HepG2 (cell line): ENCODE data around the gene SLC39A1. TPM values are rescaled to one million over a fixed set of nuclear protein-coding genes. Genes with fewer than 3 reads are reported as not detected.

Experiments
- BRCA1 ChIP-seq: sonication (generic); formaldehyde crosslinking; IDR thresholded peaks from 2 replicates; pipeline ENCODE4 v1.4.0; 2020; ENCODE audit warnings: missing genetic modification reagents
- HNF1B ChIP-seq: sonication (generic); formaldehyde crosslinking; IDR thresholded peaks from 2 replicates; pipeline ENCODE4 v1.5.1; 2020; ENCODE audit warnings: mild to moderate bottlenecking, moderate library complexity, missing genetic modification reagents
- MIER2 ChIP-seq: IDR thresholded peaks from 2 replicates; pipeline ENCODE4 v1.6.1; 2016; ENCODE audit warnings: missing biosample characterization, missing genetic modification reagents
- RNF219 ChIP-seq: sonication (generic); formaldehyde crosslinking; IDR thresholded peaks from 2 replicates; pipeline ENCODE4 v1.5.0; 2020; ENCODE audit warnings: mild to moderate bottlenecking, missing genetic modification reagents
- TCF7 ChIP-seq: sonication (generic); IDR thresholded peaks from 2 replicates; pipeline ENCODE4 v1.6.1; 2016; ENCODE audit warnings: antibody characterized with exemption, low read depth
- XRCC5 ChIP-seq: fragments of 200-400 bp; formaldehyde crosslinking; optimal IDR thresholded peaks from 2 replicates; pipeline ENCODE3; 2017; ENCODE audit warnings: mild to moderate bottlenecking, low read length
- ZBTB7A ChIP-seq: sonication (generic); formaldehyde crosslinking; IDR thresholded peaks from 2 replicates; pipeline ENCODE4 v1.8.0; 2022; ENCODE audit warnings: mild to moderate bottlenecking, missing genetic modification reagents
- ZFP90 ChIP-seq: sonication (generic); formaldehyde crosslinking; IDR thresholded peaks from 2 replicates; pipeline ENCODE4 v1.8.0; 2022; ENCODE audit warnings: missing genetic modification reagents, mild to moderate bottlenecking, inconsistent platforms, borderline replicate concordance
- ZNF264 ChIP-seq: sonication (generic); formaldehyde crosslinking; IDR thresholded peaks from 2 replicates; pipeline ENCODE4 v1.4.0; 2020; ENCODE audit warnings: missing genetic modification reagents
- ZNF276 ChIP-seq: sonication (generic); formaldehyde crosslinking; IDR thresholded peaks from 2 replicates; pipeline ENCODE4 v1.4.0; 2020; ENCODE audit warnings: mild to moderate bottlenecking, low read depth, missing genetic modification reagents
- ZNF280D ChIP-seq: sonication (generic); formaldehyde crosslinking; IDR thresholded peaks from 2 replicates; pipeline ENCODE4 v1.5.1; 2020; ENCODE audit warnings: mild to moderate bottlenecking, missing genetic modification reagents
- ZNF549 ChIP-seq: sonication (generic); formaldehyde crosslinking; IDR thresholded peaks from 2 replicates; pipeline ENCODE4 v1.5.0; 2020; ENCODE audit warnings: missing genetic modification reagents
- polyA plus RNA-seq, 8 experiments: library from polyadenylated mRNA; depleted of rRNA in 3 of 8; stranded (reverse) in 7 of 8; unstranded in 1 of 8; fragments of >200 nt; fragmentation: Illumina TruSeq in 4 of 8; extraction: Trizol in 4 of 8; gene quantifications; 2 replicates each; pipeline versions ENCODE4 v1.2.1 to v1.2.3, GENCODE V29; 2011 to 2016; ENCODE audit warnings: low read depth in 4 of 8, missing spikeins in 1 of 8, mixed read lengths in 1 of 8; ENCODE audit not compliant: insufficient read depth in 1 of 8
- total RNA-seq, 5 experiments: library from RNA; depleted of rRNA; stranded (reverse); fragments of >200 nt; fragmentation: Illumina TruSeq; extraction: Trizol; gene quantifications; 2 replicates each; pipeline ENCODE4 v1.2.3, GENCODE V29; 2016; ENCODE audit warnings: low read depth in 1 of 5

SLC39A1 gene
- total and polyA plus RNA-seq, 2 of the 13 experiments (the other 11 are each of a cell fraction or from before 2014, with no cell fraction given): 71.2 to 78.4 TPM

GRCh38 chr1:153976819-153977249, 13.5 kb upstream of the SLC39A1 start (continued):
- TF ChIP-seq RNF219 (CRISPR knock-in tag) (no peak), HNF1B (0 out of 2 replicates have a peak, but pooled peaks have one; percentile 3), BRCA1 (CRISPR knock-in tag) (peak; percentile 75; the same call in 1 of the 2 replicates), XRCC5 (no peak), ZNF276 (CRISPR knock-in tag) (no peak), ZFP90 (peak; percentile 77; the same call in 1 of the 2 replicates), ZNF264 (CRISPR knock-in tag) (peak; percentile 44; the same call in 1 of the 2 replicates), ZBTB7A (CRISPR knock-in tag) (peak; percentile 69; the same call in 1 of the 2 replicates), MIER2 (CRISPR knock-in tag) (0 out of 2 replicates have a peak, but pooled peaks have one; percentile 17), ZNF549 (CRISPR knock-in tag) (0 out of 2 replicates have a peak, but pooled peaks have one; percentile 33), ZNF280D (CRISPR knock-in tag) (no peak), TCF7 (no peak)
